ENCODE results near the gene METTL18. TPM values are rescaled to one million over a fixed set of nuclear protein-coding genes. Genes with fewer than 3 reads are reported as not detected.

Gene METTL18
- polyA plus RNA-seq, 3 donors, result 0.68 to 2.5 (median 2.3) TPM

- H3K9me3 ChIP-seq (replicated peaks in 1 of 2; ENCODE audit: control insufficient read depth in 1 of 2, insufficient read depth in 1 of 2, low read length in 2 of 2), result no peaks in the 10 kb centered on the region
- H3K79me2 ChIP-seq (ENCODE audit: insufficient read depth, low read length), result no peaks in the 10 kb centered on the region
- 0% methylated on average over 1 of the region's 4 CpGs for WGBS (ENCODE audit: insufficient coverage)
- H3K4me3 ChIP-seq (replicated peaks in 1 of 3; ENCODE audit: low read depth in 2 of 3, low read length in 3 of 3), result no peak overlapping the region
- no peaks in the 10 kb centered on the region for H3K36me3 Mint-ChIP-seq
- no peak overlapping the region for H3K27ac ChIP-seq (ENCODE audit: low read depth in 1 of 2, low read length in 2 of 2)
- DNase-seq, result no peak
- H3K27me3 ChIP-seq (ENCODE audit: control insufficient read depth in 2 of 2, insufficient read depth in 2 of 2, low read length in 2 of 2), result peaks cover 0 to 4% of the 10 kb centered on the region in 2 donors
- no peaks in the 10 kb centered on the region for H3K4me1 Mint-ChIP-seq
- intact Hi-C loops (cut with micrococcal nuclease), result no loop called here
- no peaks in the 10 kb centered on the region for H3K36me3 ChIP-seq (replicated peaks in 1 of 2; ENCODE audit: control insufficient read depth in 1 of 2, insufficient read depth in 2 of 2, low read length in 2 of 2)
- peaks cover 5 to 13% (median 5%) of the 10 kb centered on the region in 3 donors for H3K27me3 Mint-ChIP-seq (ENCODE audit: low read depth in 3 of 3)
- TF ChIP-seq, protein P1, sequence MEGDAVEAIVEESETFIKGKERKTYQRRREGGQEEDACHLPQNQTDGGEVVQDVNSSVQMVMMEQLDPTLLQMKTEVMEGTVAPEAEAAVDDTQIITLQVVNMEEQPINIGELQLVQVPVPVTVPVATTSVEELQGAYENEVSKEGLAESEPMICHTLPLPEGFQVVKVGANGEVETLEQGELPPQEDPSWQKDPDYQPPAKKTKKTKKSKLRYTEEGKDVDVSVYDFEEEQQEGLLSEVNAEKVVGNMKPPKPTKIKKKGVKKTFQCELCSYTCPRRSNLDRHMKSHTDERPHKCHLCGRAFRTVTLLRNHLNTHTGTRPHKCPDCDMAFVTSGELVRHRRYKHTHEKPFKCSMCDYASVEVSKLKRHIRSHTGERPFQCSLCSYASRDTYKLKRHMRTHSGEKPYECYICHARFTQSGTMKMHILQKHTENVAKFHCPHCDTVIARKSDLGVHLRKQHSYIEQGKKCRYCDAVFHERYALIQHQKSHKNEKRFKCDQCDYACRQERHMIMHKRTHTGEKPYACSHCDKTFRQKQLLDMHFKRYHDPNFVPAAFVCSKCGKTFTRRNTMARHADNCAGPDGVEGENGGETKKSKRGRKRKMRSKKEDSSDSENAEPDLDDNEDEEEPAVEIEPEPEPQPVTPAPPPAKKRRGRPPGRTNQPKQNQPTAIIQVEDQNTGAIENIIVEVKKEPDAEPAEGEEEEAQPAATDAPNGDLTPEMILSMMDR (IDR thresholded peaks at IDR 0.05), result no peak
- peaks cover 0 to 4% (median 0%) of the 10 kb centered on the region in 7 donors for H3K9me3 Mint-ChIP-seq
- no peak overlapping the region for H3K4me3 Mint-ChIP-seq
- H2AFZ ChIP-seq (ENCODE audit: insufficient read depth, low read depth, low read length, poor library complexity, severe bottlenecking), result peak overlapping the region; percentile 21
- no peaks in the 10 kb centered on the region for H3K4me1 ChIP-seq (ENCODE audit: control insufficient read depth in 1 of 2, insufficient read depth in 2 of 2, low read length in 2 of 2)
- no peak overlapping the region for H3K9ac ChIP-seq (ENCODE audit: insufficient read depth, low read length, poor library complexity, severe bottlenecking)
- H4K20me1 ChIP-seq (ENCODE audit: insufficient read depth, low read length), result no peaks in the 10 kb centered on the region
- H3K4me2 ChIP-seq (replicated peaks; ENCODE audit: extremely low read depth, low read length, poor library complexity, severe bottlenecking), result no peak overlapping the region
- no peak overlapping the region for H3K27ac Mint-ChIP-seq
These were observed 14.7 kb downstream of the METTL18 start for GRCh38 chr1:169779970-169780369.

DNA sequence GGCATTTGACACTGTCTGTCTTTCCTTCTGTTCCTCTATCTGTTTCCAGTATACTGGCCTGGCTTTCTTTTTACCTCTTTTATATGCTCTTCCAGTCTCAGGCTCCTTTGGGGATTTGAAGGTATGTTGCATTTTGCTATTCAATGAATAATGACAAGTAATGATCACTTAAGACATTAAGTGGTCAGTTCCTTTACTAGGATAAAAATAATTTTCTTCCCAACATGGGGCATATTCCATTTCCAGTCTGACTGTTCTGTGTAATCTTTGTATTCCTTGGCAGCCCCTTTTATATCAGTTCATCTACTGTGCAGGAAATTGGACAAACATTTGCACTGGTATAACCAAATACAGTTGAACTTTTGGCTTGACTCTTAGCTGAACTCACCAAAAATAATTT is 15.6 kb downstream of the METTL18 start:
- H3K27ac Mint-ChIP-seq, result no peak overlapping the region
- no peak overlapping the region for H3K9ac ChIP-seq (ENCODE audit: insufficient read depth, low read length, poor library complexity, severe bottlenecking)
- no peaks in the 10 kb centered on the region for H3K36me3 Mint-ChIP-seq
- H2AFZ ChIP-seq (ENCODE audit: insufficient read depth, low read depth, low read length, poor library complexity, severe bottlenecking), result no peak overlapping the region
- intact Hi-C loops (cut with micrococcal nuclease), result no loop called here
- no peak overlapping the region for H3K4me3 Mint-ChIP-seq
- H3K27me3 Mint-ChIP-seq (ENCODE audit: low read depth in 3 of 3), result peaks cover 0 to 6% (median 3%) of the 10 kb centered on the region in 3 donors
- peaks cover 0 to 4% of the 10 kb centered on the region in 2 donors for H3K27me3 ChIP-seq (ENCODE audit: control insufficient read depth in 2 of 2, insufficient read depth in 2 of 2, low read length in 2 of 2)
- no peaks in the 10 kb centered on the region for H4K20me1 ChIP-seq (ENCODE audit: insufficient read depth, low read length)
- no peak overlapping the region for H3K4me2 ChIP-seq (replicated peaks; ENCODE audit: extremely low read depth, low read length, poor library complexity, severe bottlenecking)
- H3K36me3 ChIP-seq (replicated peaks in 1 of 2; ENCODE audit: control insufficient read depth in 1 of 2, insufficient read depth in 2 of 2, low read length in 2 of 2), result no peaks in the 10 kb centered on the region
- no peaks in the 10 kb centered on the region for H3K4me1 ChIP-seq (ENCODE audit: control insufficient read depth in 1 of 2, insufficient read depth in 2 of 2, low read length in 2 of 2)
- H3K79me2 ChIP-seq (ENCODE audit: insufficient read depth, low read length), result no peaks in the 10 kb centered on the region
- H3K4me3 ChIP-seq (replicated peaks in 1 of 3; ENCODE audit: low read depth in 2 of 3, low read length in 3 of 3), result no peak overlapping the region
- no peak for DNase-seq
- H3K9me3 Mint-ChIP-seq, result peaks cover 0 to 1% (median 0%) of the 10 kb centered on the region in 7 donors
- H3K9me3 ChIP-seq (replicated peaks in 1 of 2; ENCODE audit: control insufficient read depth in 1 of 2, insufficient read depth in 1 of 2, low read length in 2 of 2), result no peaks in the 10 kb centered on the region
- no peak overlapping the region for H3K27ac ChIP-seq (ENCODE audit: low read depth in 1 of 2, low read length in 2 of 2)
- TF ChIP-seq, protein P1 (IDR thresholded peaks at IDR 0.05), result no peak
- H3K4me1 Mint-ChIP-seq, result no peaks in the 10 kb centered on the region
